IMR-90 (cell line): ENCODE results near the gene KRTAP3-2. TPM values are rescaled to one million over a fixed set of nuclear protein-coding genes. Genes with fewer than 3 reads are reported as not detected.
"Not testable (repeated sequence)": the region's sequence is repeated elsewhere in the genome, so short reads cannot be mapped to it uniquely, and the experiment has no call there.

ENCODE experiments used
- ATAC-seq: fragments of 200-7000 bp; cut with Tn5 transposase; 2 replicates; pipeline ENCODE4 v1.9.1; 2020; ENCODE audit warnings: low read depth, mild to moderate bottlenecking, moderate library complexity
- Bru-seq: library from RNA; stranded (reverse); fragments of 400-500 nt; gene quantifications from one replicate; lab custom pipeline; 2021; lab: Mats Ljungman, UMichigan
- BruChase-seq, 2 experiments: library from RNA; stranded (reverse); fragments of 400-500 nt; gene quantifications; one replicate each; lab custom pipeline; 2021; lab: Mats Ljungman, UMichigan
- BruUV-seq: library from RNA; stranded (reverse); fragments of 400-500 nt; replicated peaks from 2 replicates; lab custom pipeline; 2021; lab: Mats Ljungman, UMichigan
- CTCF ChIA-PET: fragments of 300-600 bp; formaldehyde crosslinking; extraction: SDS; loops from one replicate; lab custom pipeline; 2021; ENCODE audit warnings: antibody characterized with exemption; lab: Yijun Ruan, JAX
- POLR2A ChIA-PET: fragments of 300-600 bp; sonication (Branson Sonifier 250); formaldehyde crosslinking; loops from one replicate; lab custom pipeline; 2022; ENCODE audit warnings: antibody characterized with exemption; ENCODE audit not compliant: unreplicated experiment; lab: Charles Lee
- DNase-seq: peaks from one replicate; pipeline ENCODE4 v3.0.0; 2013
- H2AFZ ChIP-seq: replicated peaks from 2 replicates; pipeline ENCODE3; 2013; ENCODE audit warnings: low read length, mild to moderate bottlenecking; ENCODE audit not compliant: poor library complexity
- H2AK5ac ChIP-seq: 2 replicates; pipeline ENCODE4 v1.6.1; 2013; ENCODE audit warnings: low read depth, low read length, inconsistent platforms
- H2AK9ac ChIP-seq: replicated peaks from 2 replicates; pipeline ENCODE3; 2013; ENCODE audit warnings: mild to moderate bottlenecking, low read depth, low read length, moderate library complexity; ENCODE audit not compliant: poor library complexity
- H2BK120ac ChIP-seq: 2 replicates; pipeline ENCODE4 v1.6.1; 2013; ENCODE audit warnings: low read depth, low read length, inconsistent platforms
- H2BK15ac ChIP-seq: 3 replicates; pipeline ENCODE4 v1.6.1; 2013; ENCODE audit warnings: low read depth, low read length, inconsistent platforms
- H2BK20ac ChIP-seq: 2 replicates; pipeline ENCODE4 v1.6.1; 2013; ENCODE audit warnings: low read depth, mild to moderate bottlenecking, inconsistent platforms, low read length, moderate library complexity
- H2BK5ac ChIP-seq: 2 replicates; pipeline ENCODE4 v1.6.1; 2013; ENCODE audit warnings: mild to moderate bottlenecking, low read depth, low read length, inconsistent platforms; ENCODE audit not compliant: poor library complexity, severe bottlenecking
- H3K14ac ChIP-seq: replicated peaks from 2 replicates; pipeline ENCODE4 v1.6.1; 2013; ENCODE audit warnings: low read depth, low read length, inconsistent platforms
- H3K18ac ChIP-seq: 2 replicates; pipeline ENCODE4 v1.6.1; 2013; ENCODE audit warnings: low read depth, low read length, control low read depth
- H3K23ac ChIP-seq: 2 replicates; pipeline ENCODE4 v1.6.1; 2013; ENCODE audit warnings: low read depth, low read length, inconsistent platforms
- H3K27ac ChIP-seq: 2 replicates; pipeline ENCODE4 v1.5.1; 2013; ENCODE audit warnings: mild to moderate bottlenecking, control low read depth, low read length; ENCODE audit not compliant: insufficient read depth
- H3K27me3 ChIP-seq: 2 replicates; pipeline ENCODE4 v1.6.1; 2013; ENCODE audit warnings: low read length; ENCODE audit not compliant: control insufficient read depth, insufficient read depth
- H3K36me3 ChIP-seq: 2 replicates; pipeline ENCODE4 v1.6.1; 2013; ENCODE audit warnings: low read length, mixed read lengths; ENCODE audit not compliant: control insufficient read depth, insufficient read depth
- H3K4ac ChIP-seq: 2 replicates; pipeline ENCODE4 v1.6.1; 2013; ENCODE audit warnings: low read depth, low read length, inconsistent platforms
- H3K4me1 ChIP-seq: 2 replicates; pipeline ENCODE4 v1.6.1; 2013; ENCODE audit warnings: low read length, mixed read lengths; ENCODE audit not compliant: control insufficient read depth, insufficient read depth
- H3K4me2 ChIP-seq: 2 replicates; pipeline ENCODE4 v1.6.1; 2013; ENCODE audit warnings: low read depth, mild to moderate bottlenecking, control low read depth, low read length, moderate library complexity
- H3K4me3 ChIP-seq: 2 replicates; pipeline ENCODE4 v1.5.1; 2013; ENCODE audit warnings: low read depth, mild to moderate bottlenecking, control low read depth, low read length, moderate library complexity; ENCODE audit not compliant: insufficient read depth
- H3K56ac ChIP-seq: 2 replicates; pipeline ENCODE4 v1.6.1; 2013; ENCODE audit warnings: low read length, inconsistent platforms; ENCODE audit not compliant: insufficient read depth; ENCODE audit errors: extremely low read depth
- H3K79me1 ChIP-seq, 2 experiments: 2 replicates each; pipeline ENCODE4 v1.6.1; 2013; ENCODE audit warnings: low read length in 2 of 2, inconsistent platforms in 1 of 2, low read depth in 1 of 2
- H3K9ac ChIP-seq: 2 replicates; pipeline ENCODE4 v1.6.1; 2013; ENCODE audit warnings: low read depth, low read length, control low read depth
- H3K9me1 ChIP-seq: 2 replicates; pipeline ENCODE4 v1.6.1; 2013; ENCODE audit warnings: low read length, inconsistent platforms; ENCODE audit not compliant: insufficient read depth
- H3K9me3 ChIP-seq: 2 replicates; pipeline ENCODE4 v1.6.1; 2013; ENCODE audit warnings: low read length; ENCODE audit not compliant: control insufficient read depth, insufficient read depth
- H4K20me1 ChIP-seq: 2 replicates; pipeline ENCODE4 v1.6.1; 2013; ENCODE audit warnings: low read length, inconsistent platforms; ENCODE audit not compliant: insufficient read depth
- H4K5ac ChIP-seq: 2 replicates; pipeline ENCODE4 v1.6.1; 2013; ENCODE audit warnings: mild to moderate bottlenecking, low read depth, low read length, control low read depth
- H4K8ac ChIP-seq, 2 experiments: 2 replicates each; pipeline ENCODE4 v1.6.1; 2013; ENCODE audit warnings: low read depth in 2 of 2, low read length in 2 of 2, control low read depth in 1 of 2, inconsistent platforms in 1 of 2
- H4K91ac ChIP-seq: 2 replicates; pipeline ENCODE4 v1.6.1; 2013; ENCODE audit warnings: low read depth, low read length, inconsistent platforms; ENCODE audit not compliant: insufficient read depth
- WGBS, 2 experiments: methylation state at CpG; one replicate each; pipeline versions ENCODE4 v1.1.5 to v1.1.7; 2013; ENCODE audit warnings: missing lambda C conversion rate in 2 of 2; ENCODE audit not compliant: insufficient read length in 1 of 2; ENCODE audit errors: extremely low coverage in 2 of 2; 5-methylcytosine and 5-hydroxymethylcytosine counted together
- dilution Hi-C: fragments of 300-500 bp; cut with HindIII; formaldehyde crosslinking; loops from one replicate; pipeline ENCODE4 v1.14.3; 2018; ENCODE audit warnings: low sequenced_read_pairs; ENCODE audit not compliant: unreplicated experiment
- in situ Hi-C: fragments of 300-500 bp; cut with MboI; formaldehyde crosslinking; loops from 3 replicates; pipeline ENCODE4 v1.14.3; 2019; ENCODE audit warnings: low sequenced_read_pairs, inconsistent platforms, mixed read lengths
- intact Hi-C: fragments of 100-400 bp; cut with micrococcal nuclease; formaldehyde crosslinking; loops from 2 replicates; pipeline ENCODE4 v1.10.0; 2022
- long read RNA-seq: library from polyadenylated mRNA; unstranded; transcript quantifications from one replicate; pipeline ENCODE4 v2.0.0, GENCODE V29; 2021; ENCODE audit not compliant: unreplicated experiment
- polyA plus RNA-seq, 3 experiments: library from polyadenylated mRNA; depleted of rRNA; stranded (reverse); fragments of >200 nt; gene quantifications; 2 replicates each; pipeline ENCODE4 v1.2.3, GENCODE V29; 2012; ENCODE audit warnings: low replicate concordance in 1 of 3
- total RNA-seq: library from RNA; depleted of rRNA; stranded (reverse); fragments of >200 nt; gene quantifications from 2 replicates; pipeline ENCODE4 v1.2.3, GENCODE V29; 2012; rRNA removed

The KRTAP3-2 gene
- total RNA-seq: not detected in 2 replicates
- not detected in 2 replicates for polyA plus RNA-seq (2012; rRNA removed)
- polyA plus RNA-seq (2012; cell fraction: cytosol; rRNA removed): not detected in 2 replicates
- polyA plus RNA-seq (2012; cell fraction: nucleus; rRNA removed; ENCODE audit: low replicate concordance): not detected in 2 replicates
- not detected for Bru-seq, nascent RNA
- not detected for BruChase-seq, experiment 1, labeled RNA remaining after a 6-hour chase
- not detected for BruChase-seq, experiment 2, labeled RNA remaining after a 2-hour chase
- long read RNA-seq: 0 reads

- no CpG with 5 or more reads among the region's 6 CpGs for WGBS, 2 experiments
- intact Hi-C loops, H3K4me2 ChIP-seq, H3K4ac ChIP-seq, H4K91ac ChIP-seq, H3K27ac ChIP-seq, H2BK5ac ChIP-seq, H3K4me3 ChIP-seq, H3K56ac ChIP-seq, H2AFZ ChIP-seq, ATAC-seq, dilution Hi-C loops, H3K79me1 ChIP-seq, POLR2A ChIA-PET, in situ Hi-C loops, H3K9me3 ChIP-seq, CTCF ChIA-PET, DNase-seq, H3K9me1 ChIP-seq, H3K14ac ChIP-seq, H2AK9ac ChIP-seq, H3K9ac ChIP-seq, H4K5ac ChIP-seq, H4K20me1 ChIP-seq, H2BK20ac ChIP-seq, H3K18ac ChIP-seq, H2AK5ac ChIP-seq, H2BK120ac ChIP-seq, H4K8ac ChIP-seq, BruUV-seq, H2BK15ac ChIP-seq, H3K27me3 ChIP-seq, H3K4me1 ChIP-seq, H3K23ac ChIP-seq, H3K36me3 ChIP-seq: not testable (repeated sequence)
Observed at GRCh38 chr17:40999563-40999962, at the start of gene KRTAP3-2. Gene KRTAP3-2 (minus strand): TSS chr17:40999906. CDS start chr17:40999853, 53 bp downstream.
